ENCODE results near the gene RPS6KL1.

The RPS6KL1 gene

DNA sequence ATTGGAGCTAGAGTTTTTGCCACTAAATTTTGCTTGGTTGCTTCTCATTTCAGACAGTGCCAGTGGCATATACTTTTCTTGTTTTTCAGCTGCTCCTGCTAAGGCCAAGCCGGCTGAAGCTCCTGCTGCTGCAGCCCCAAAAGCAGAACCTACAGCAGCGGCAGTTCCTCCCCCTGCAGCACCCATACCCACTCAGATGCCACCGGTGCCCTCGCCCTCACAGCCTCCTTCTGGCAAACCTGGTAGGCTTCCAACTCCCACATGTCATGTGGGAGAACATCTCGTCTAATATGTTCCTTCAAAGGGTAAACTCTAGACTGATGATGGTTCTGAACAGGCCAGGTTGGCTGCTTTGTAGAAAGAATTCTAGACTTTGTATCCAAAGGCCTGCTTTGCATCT is 30.3 kb downstream of the RPS6KL1 start:
- H3K4me1 Mint-ChIP-seq, result peaks cover 8% of the 10 kb centered on the region
- CTCF ChIA-PET, result interaction anchor here (0.5 to 5.7 kb wide), 5 partner anchors 10 to 670 kb away, joined by 3 to 38 read pairs (median 3); no protein-coding TSS in a partner anchor
- H3K27me3 Mint-ChIP-seq, result no peaks in the 10 kb centered on the region
- peak overlapping the region; percentile 21 for H3K27ac Mint-ChIP-seq
- no peaks in the 10 kb centered on the region for H3K9me3 Mint-ChIP-seq
- H3K4me3 Mint-ChIP-seq, result no peak overlapping the region
- no peak for DNase-seq
- peaks cover 79% of the 10 kb centered on the region for H3K36me3 Mint-ChIP-seq

DNA sequence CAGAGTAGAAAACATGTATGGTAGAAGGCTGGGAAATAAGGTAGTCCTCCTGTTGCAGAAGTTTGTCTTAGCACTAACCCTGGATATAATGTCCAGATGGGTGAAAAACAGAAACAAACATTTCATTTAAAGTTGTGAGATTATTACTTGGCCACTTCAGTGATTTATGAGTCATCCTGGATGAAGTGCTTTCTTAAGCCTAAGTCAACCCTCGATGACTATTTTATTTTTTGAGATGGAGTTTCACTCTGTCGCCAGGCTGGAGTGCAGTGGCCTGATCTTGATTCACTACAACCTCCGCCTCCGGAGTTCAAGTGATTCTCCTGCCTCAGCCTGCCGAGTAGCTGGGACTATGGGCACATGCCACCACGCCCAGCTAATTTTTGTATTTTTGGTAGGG is 31.2 kb downstream of the RPS6KL1 start:
- CTCF ChIA-PET, result interaction anchor here (1.0 to 3.9 kb wide), 3 partner anchors 9 to 30 kb away, joined by 3 to 32 read pairs (median 17); no protein-coding TSS in a partner anchor
- Mint-ChIP-seq H3K4me3 (no peak overlapping the region), H3K36me3 (peaks cover 71% of the 10 kb centered on the region), H3K9me3 (no peaks in the 10 kb centered on the region), H3K27ac (no peak overlapping the region), H3K27me3 (no peaks in the 10 kb centered on the region), H3K4me1 (peaks cover 11% of the 10 kb centered on the region)
- DNase-seq, result no peak

DNA sequence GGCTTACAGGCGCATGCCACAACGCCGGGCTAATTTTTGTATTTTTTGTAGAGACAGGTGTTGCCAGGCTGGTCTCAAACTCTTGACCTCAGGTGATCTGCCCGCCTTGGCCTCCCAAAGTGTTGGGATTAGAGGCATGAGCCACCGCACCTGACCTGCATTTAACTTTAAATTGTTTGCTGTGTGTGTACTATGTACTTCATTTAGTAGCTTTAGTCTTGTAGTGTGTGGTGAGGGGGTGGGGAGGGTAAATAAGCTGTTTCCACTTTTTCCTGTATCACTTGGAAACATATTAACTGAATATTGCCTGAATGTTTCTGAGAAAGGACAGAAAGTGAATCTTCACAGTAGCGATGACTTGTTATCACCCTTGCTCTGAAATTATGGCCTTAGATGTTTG is 32.8 kb downstream of the RPS6KL1 start:
- Mint-ChIP-seq H3K27ac (no peak overlapping the region), H3K9me3 (no peaks in the 10 kb centered on the region), H3K4me1 (peaks cover 26% of the 10 kb centered on the region), H3K4me3 (no peak overlapping the region), H3K36me3 (peaks cover 69% of the 10 kb centered on the region), H3K27me3 (no peaks in the 10 kb centered on the region)
- CTCF ChIA-PET, result interaction anchor here (0.6 to 3.1 kb wide), 4 partner anchors 11 to 29 kb away, joined by 3 to 17 read pairs (median 4); no protein-coding TSS in a partner anchor
- no peak for DNase-seq

DNA sequence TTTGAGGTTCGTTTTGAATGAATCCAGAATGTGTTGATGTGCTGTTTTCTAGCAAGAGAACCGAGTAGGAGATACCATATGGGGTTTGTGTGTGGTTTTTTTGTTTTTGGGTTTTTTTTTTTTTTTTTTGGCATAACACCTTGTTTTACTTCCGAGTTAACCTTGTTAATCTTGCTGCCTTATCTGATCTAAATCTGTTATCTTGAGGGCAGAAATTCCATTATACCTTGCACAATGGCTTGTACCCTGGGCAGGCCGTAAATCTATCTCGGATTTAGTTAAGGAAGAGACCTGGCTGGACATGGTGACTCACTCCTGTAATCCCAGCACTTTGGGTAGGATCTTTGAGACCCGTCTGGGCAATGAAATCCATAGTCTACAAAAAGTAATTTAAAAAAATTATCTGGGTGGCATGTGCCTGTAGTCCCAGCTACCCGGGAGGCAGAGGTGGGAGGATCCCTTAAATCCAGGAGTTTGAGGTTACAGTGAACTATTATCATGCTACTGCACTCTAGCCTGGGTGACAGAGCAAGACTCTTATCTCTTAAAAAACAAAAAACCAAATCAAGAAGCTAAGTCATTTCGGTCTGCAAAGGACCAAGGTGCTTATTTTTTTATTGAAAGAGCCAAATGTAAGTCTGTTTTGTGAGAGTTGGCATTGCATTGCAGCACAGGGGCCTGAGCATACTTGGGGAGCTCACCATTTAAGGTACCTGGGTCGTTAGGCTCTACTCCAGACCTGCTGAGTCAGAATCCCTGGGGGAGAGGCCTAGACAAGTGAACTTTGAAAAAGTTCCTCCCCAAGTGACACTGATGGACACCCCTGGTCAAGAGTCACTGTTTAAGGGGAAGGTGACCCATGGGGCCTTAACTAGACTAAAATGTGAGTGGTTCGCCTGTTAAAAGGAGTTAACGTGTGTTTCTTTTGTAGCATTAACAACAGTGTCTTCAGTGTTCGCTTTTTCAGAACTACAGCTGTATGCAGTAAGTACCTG is 34.6 kb downstream of the RPS6KL1 start:
- H3K27me3 Mint-ChIP-seq, result no peaks in the 10 kb centered on the region
- CTCF ChIA-PET, result interaction anchor here (0.7 to 1.6 kb wide), 5 partner anchors 20 to 87 kb away, joined by 3 to 6 read pairs (median 3); no protein-coding TSS in a partner anchor
- peaks cover 44% of the 10 kb centered on the region for H3K4me1 Mint-ChIP-seq
- no peak for DNase-seq
- H3K36me3 Mint-ChIP-seq, result peaks cover 67% of the 10 kb centered on the region
- H3K9me3 Mint-ChIP-seq, result no peaks in the 10 kb centered on the region
- no peak overlapping the region for H3K4me3 Mint-ChIP-seq
- peak overlapping the region; percentile 50 for H3K27ac Mint-ChIP-seq

DNA sequence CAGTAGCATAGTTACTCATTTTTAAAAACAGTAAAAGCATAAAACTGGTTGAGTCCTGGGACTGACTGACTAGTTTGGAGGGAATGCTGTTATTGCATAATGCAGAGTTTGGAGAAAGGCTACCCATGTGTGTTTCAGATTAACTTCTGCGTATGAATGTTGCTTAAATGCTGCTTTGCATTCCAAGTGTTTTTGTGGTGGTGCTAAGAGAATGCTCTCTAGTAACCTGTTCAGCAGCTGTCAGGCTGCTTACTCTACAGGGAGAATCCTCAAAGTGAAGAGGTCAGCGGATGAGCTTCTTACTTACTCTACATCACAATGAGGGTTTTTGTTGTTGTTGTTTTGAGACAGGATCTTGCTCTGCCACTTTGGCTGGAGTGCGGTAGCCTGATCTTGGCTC is 37.1 kb downstream of the RPS6KL1 start:
- H3K27ac Mint-ChIP-seq, result no peak overlapping the region
- DNase-seq, result no peak
- no peaks in the 10 kb centered on the region for H3K27me3 Mint-ChIP-seq
- peaks cover 60% of the 10 kb centered on the region for H3K4me1 Mint-ChIP-seq
- H3K9me3 Mint-ChIP-seq, result no peaks in the 10 kb centered on the region
- H3K4me3 Mint-ChIP-seq, result no peak overlapping the region
- CTCF ChIA-PET, result interaction anchor here (3.8 to 5.6 kb wide), 2 partner anchors 20 to 25 kb away, joined by 20 to 44 read pairs; no protein-coding TSS in a partner anchor
- peaks cover 56% of the 10 kb centered on the region for H3K36me3 Mint-ChIP-seq

DNA sequence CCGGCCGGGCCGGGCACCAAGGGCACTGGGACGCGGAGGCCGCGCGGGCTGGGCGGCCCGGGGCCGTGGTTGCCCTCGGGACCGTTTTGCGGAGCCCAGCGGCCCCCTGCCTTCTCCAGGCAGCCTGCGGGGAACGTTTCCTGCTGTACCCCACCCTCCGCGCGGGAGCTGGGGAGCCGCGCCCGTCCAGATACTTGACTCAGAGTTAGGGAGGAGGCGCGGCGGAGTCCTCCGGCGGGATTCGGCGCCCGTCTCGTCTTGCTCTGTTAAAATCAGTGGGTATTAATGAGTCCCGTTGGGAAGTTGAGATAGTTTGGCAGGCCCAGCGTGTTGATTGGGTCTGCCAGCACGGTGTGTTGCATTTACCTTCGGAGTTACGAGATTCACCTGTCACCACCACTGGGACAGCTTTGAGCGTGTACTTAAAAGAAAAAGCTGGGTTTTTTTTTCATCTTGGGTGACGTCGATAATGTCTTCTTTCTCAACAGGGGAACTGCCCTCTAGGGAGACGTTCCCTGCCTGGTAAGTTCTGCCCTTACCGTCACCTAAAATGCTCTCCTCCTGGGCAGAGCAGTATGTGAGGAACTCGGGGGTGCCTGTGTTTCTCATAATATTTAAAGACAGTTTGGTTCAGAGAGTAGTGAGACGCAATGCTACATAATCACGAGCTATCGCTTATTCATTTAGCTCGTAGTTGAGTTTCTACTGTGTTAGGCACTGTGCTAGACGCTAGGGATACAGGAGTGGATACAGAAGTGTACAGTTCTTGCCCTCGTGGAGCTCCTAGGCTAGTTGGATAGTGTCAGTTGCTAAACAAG is 40.7 kb downstream of the RPS6KL1 start:
- Mint-ChIP-seq H3K9me3 (no peaks in the 10 kb centered on the region), H3K36me3 (peaks cover 31% of the 10 kb centered on the region), H3K27me3 (no peaks in the 10 kb centered on the region), H3K4me1 (peaks cover 55% of the 10 kb centered on the region), H3K4me3 (peak overlapping the region; percentile 99), H3K27ac (peak overlapping the region; percentile 99)
- DNase-seq, result peak; percentile 72
- CTCF ChIA-PET, result interaction anchor here (0.5 to 5.6 kb wide), 9 partner anchors 10 to 974 kb away, joined by 3 to 44 read pairs (median 3); no protein-coding TSS in a partner anchor

DNA sequence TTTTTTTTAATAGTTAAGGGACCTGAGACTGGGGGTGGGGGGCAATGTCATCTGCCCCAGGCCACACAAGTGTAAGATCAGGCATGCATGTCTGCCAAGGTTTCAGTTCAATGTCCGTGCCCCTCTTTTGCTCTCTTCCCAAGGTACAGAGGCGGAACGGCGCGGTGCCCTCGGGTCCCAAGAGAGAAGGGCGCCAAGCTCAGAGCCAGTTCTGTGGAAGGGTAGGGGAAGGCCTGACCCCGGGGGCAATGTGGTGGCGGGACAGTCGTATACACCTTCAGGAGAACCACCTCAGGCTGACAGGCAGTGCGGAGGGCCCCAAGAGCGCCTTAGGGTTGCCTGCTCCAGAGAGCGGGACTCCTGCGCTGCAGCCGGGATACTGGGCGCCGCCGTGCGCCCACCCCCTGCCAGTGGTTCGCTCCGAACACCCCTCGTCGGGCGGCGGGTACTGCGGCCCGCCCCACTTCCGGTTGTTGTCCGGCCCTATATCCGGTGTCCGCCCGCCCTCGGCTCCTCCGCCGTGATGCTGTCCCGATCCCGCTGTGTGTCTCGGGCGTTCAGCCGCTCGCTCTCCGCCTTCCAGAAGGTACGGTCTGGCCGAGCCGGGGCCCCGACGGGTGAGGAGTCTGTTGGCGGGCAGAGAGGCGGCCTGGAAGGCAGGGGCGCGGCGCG is 41.5 kb downstream of the RPS6KL1 start, which contains the start of gene DLST:
Gene DLST (plus strand): TSS at position 486 of the 672 bp plus-strand sequence. CDS start 38 bp downstream, at position 524.
- Mint-ChIP-seq H3K27me3 (no peaks in the 10 kb centered on the region), H3K4me1 (peaks cover 55% of the 10 kb centered on the region)

DNA sequence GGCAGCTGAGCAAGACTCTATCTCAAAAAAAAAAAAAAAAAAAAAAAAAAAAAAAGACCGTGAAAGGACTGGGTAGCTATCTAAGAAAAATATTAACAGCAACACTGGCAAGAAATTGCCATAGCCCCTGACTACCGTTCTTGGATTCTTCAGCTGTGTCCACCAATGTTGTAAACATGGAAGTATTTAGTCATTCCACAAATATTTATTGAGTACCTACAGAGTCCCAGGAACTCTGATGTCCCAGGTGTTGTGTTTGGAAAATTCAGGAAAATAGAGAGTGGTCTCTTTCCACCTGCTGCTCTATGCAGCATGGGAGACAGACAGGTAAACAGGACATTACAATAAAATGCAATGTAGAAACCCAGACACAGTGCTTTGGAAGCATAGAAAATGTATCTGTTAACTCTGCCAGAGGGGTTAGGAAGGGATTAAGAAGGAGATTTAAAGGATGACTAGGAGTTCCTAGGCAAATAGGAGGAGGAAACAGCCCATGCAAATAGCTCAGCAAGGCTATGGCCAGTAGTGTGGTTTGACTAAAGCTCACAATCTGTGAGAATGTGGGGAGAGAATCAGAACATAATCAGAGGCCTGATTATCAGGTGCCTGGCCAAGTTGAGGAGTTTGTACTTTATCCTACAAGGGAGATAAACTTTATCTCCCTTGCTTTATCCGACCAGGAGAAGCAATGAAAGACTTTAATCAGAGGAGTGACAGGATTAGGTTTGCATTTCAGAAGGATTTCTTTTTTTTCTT is 43.5 kb downstream of the RPS6KL1 start:
- Mint-ChIP-seq H3K27ac (no peak overlapping the region), H3K9me3 (no peaks in the 10 kb centered on the region), H3K4me3 (no peak overlapping the region), H3K4me1 (peaks cover 50% of the 10 kb centered on the region), H3K36me3 (peaks cover 18% of the 10 kb centered on the region), H3K27me3 (no peaks in the 10 kb centered on the region)
- CTCF ChIA-PET, result interaction anchor here (1.0 to 5.1 kb wide), 10 partner anchors 11 to 268 kb away, joined by 3 to 44 read pairs (median 4); partner anchors contain the start of gene LTBP2
- no peak for DNase-seq

More for the DNA sequence above, 41.5 kb downstream of the RPS6KL1 start, which contains the start of gene DLST:
- Mint-ChIP-seq H3K4me3 (peak within 1 kb of the TSS; percentile 99), H3K9me3 (no peaks in the 10 kb centered on the region), H3K36me3 (peaks cover 31% of the 10 kb centered on the region), H3K27ac (peak within 1 kb of the TSS; percentile 99)
- CTCF ChIA-PET, result interaction anchor here (1.3 to 5.6 kb wide), 3 partner anchors 21 to 272 kb away, joined by 3 to 44 read pairs (median 44); no protein-coding TSS in a partner anchor
- peak; percentile 89 for DNase-seq

DNA sequence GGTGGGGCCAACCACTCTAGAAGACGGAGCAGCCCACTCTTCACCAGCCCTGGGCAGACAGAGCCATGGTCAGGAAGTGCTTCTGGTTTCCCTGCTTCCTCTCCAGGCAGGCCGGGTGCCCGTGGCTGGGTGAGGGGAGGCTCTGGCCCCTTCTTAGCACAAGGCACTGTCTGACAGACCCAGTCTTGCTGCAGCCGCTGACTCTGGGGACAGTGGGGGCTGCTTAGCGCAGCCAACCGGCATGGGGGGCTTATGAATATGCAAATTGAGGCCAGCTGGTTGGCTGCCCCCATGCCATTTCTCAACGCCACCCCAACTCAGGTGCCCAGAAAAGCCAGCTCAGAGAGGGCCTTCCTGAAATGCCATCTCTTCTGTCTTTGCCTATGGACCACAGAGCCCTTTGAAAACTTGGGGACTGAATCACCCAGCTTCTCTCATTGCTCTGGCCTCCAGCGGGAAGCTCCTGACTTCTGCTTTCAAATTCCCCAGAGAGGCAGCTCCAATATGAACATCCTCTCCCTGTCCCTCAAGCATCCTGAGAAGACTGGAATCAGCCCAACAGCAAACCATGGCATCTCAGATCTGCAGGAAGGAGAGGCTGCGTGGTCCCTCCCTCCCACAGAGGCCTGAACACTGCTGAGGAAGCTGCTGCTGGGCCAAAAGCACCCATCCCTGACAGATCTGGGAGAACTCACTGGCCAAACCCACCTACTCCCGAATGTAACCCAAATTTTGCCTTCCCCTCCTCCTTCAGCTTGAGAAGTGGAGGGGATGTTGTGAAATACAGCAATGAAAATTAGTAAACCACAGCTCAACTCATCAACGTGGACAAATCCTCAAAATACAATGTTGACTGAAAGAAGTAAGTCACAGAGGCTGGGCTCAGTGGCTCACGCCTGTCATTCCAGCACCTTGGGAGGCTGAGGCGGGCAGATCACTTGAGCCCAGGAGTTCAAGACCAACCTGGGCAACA is 46.8 kb downstream of the RPS6KL1 start, which contains the start of gene PROX2:
Gene PROX2 (minus strand): TSS at position 205 of the 973 bp plus-strand sequence. CDS start 12,311 bp downstream, outside the sequence.
- H3K36me3 Mint-ChIP-seq, result no peaks in the 10 kb centered on the region
- peaks cover 28% of the 10 kb centered on the region for H3K4me1 Mint-ChIP-seq
- DNase-seq, result peak; percentile 39
- no peaks in the 10 kb centered on the region for H3K9me3 Mint-ChIP-seq
- H3K27ac Mint-ChIP-seq, result peak within 1 kb of the TSS; percentile 15
- peaks cover 3% of the 10 kb centered on the region for H3K27me3 Mint-ChIP-seq
- CTCF ChIA-PET, result interaction anchor here (0.7 to 6.9 kb wide), 7 partner anchors 9 to 212 kb away, joined by 3 to 46 read pairs (median 4); no protein-coding TSS in a partner anchor
- H3K4me3 Mint-ChIP-seq, result no peak within 1 kb of the TSS

DNA sequence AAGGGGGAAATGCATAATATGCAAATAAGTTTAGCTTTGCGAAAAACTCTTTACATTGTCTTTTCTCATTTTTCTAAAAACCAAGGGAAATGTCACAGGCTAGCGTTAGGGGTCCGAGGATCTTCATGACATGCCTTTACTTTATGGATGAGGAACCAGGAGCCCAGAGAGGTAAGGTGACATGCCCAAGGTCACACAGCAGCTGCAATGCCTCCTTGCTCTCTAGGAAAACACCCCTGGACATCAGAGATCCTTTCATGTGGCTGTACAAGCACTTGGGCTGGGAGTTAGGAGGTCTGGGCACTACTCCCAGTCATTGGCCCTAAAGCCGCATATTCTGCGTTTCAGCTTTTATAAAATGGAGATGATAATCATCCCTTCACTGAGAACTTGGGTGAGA is 47.9 kb downstream of the RPS6KL1 start:
- H3K9me3 Mint-ChIP-seq, result no peaks in the 10 kb centered on the region

DNA sequence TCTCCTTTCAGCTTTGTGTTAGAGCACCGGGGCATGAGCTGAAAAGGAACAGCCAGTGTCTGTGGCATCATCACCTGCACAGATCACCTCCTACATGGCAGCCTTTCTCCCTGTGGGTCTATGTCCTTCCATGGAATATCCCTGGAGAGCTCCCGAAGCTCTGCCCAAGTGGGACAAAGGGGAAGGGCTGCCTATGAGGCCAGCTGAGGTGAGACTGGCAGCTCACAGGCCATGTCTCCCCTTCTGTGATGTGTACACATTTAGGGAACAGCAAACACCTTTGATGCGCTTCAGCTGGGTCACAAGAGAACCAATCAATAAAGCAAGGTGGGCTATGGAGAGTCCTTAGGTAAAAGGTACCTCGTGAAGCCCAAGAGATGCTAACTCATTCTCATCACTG is 51.2 kb downstream of the RPS6KL1 start:
- DNase-seq, result no peak
- Mint-ChIP-seq H3K36me3 (no peaks in the 10 kb centered on the region), H3K27me3 (peaks cover 3% of the 10 kb centered on the region), H3K4me3 (no peak overlapping the region), H3K4me1 (peaks cover 32% of the 10 kb centered on the region), H3K9me3 (no peaks in the 10 kb centered on the region), H3K27ac (no peak overlapping the region)
- CTCF ChIA-PET, result interaction anchor here (1.5 to 6.9 kb wide), 4 partner anchors 10 to 34 kb away, joined by 3 to 46 read pairs (median 8); no protein-coding TSS in a partner anchor

More for the DNA sequence above, 47.9 kb downstream of the RPS6KL1 start:
- CTCF ChIA-PET, result interaction anchor here (6.9 kb wide), 1 partner anchor 14 kb away, joined by 46 read pairs; no protein-coding TSS in a partner anchor
- Mint-ChIP-seq H3K4me3 (no peak overlapping the region), H3K27me3 (peaks cover 3% of the 10 kb centered on the region), H3K27ac (no peak overlapping the region), H3K4me1 (peaks cover 20% of the 10 kb centered on the region), H3K36me3 (no peaks in the 10 kb centered on the region)
- no peak for DNase-seq
